HepG2 (cell line): Measurements from ENCODE around the gene AMN.

Experiments
- ASH2L ChIP-seq: fragments of 300-600, 200-600 bp; sonication (generic); IDR thresholded peaks from 2 replicates; pipeline ENCODE4 v1.7.0; 2017; ENCODE audit warnings: low read depth, mild to moderate bottlenecking, moderate library complexity, mixed read lengths, low read length; ENCODE audit not compliant: insufficient read length
- BRF2 ChIP-seq: sonication (generic); formaldehyde crosslinking; IDR thresholded peaks from 2 replicates; pipeline ENCODE4 v1.8.1; 2022; ENCODE audit warnings: mild to moderate bottlenecking, missing genetic modification reagents
- CHCHD3 ChIP-seq: sonication (generic); formaldehyde crosslinking; IDR thresholded peaks from 2 replicates; pipeline ENCODE4 v1.8.0; 2022; ENCODE audit warnings: mild to moderate bottlenecking, missing genetic modification reagents, moderate library complexity
- CTCF ChIP-seq: sonication (generic); formaldehyde crosslinking; IDR thresholded peaks from 2 replicates; pipeline ENCODE4 v1.5.0; 2020; ENCODE audit warnings: mild to moderate bottlenecking, missing genetic modification reagents, moderate library complexity
- FOSL1 ChIP-seq: sonication (generic); formaldehyde crosslinking; IDR thresholded peaks from 2 replicates; pipeline ENCODE4 v1.9.0; 2021; ENCODE audit warnings: missing genetic modification reagents, borderline replicate concordance
- HNF4G ChIP-seq, 2 experiments: sonication (generic) in 1 of 2; formaldehyde crosslinking in 1 of 2; IDR thresholded peaks; 2 replicates each; pipeline versions ENCODE4 v1.4.0 to v1.6.1; 2011 to 2020; ENCODE audit warnings: borderline replicate concordance in 2 of 2, low read depth in 2 of 2, mild to moderate bottlenecking in 2 of 2, low read length in 1 of 2, missing genetic modification reagents in 1 of 2, moderate library complexity in 1 of 2
- IRF2 ChIP-seq: IDR thresholded peaks from 2 replicates; pipeline ENCODE4 v1.6.1; 2018; ENCODE audit warnings: missing genetic modification reagents, missing compliant biosample characterization
- RORA ChIP-seq: sonication (generic); formaldehyde crosslinking; IDR thresholded peaks from 2 replicates; pipeline ENCODE4 v1.5.0; 2020; ENCODE audit warnings: mild to moderate bottlenecking, missing genetic modification reagents, moderate library complexity
- RXRA ChIP-seq: sonication (generic); formaldehyde crosslinking; IDR thresholded peaks from 2 replicates; pipeline ENCODE4 v1.5.1; 2020; ENCODE audit warnings: missing genetic modification reagents
- ZNF468 ChIP-seq: sonication (generic); formaldehyde crosslinking; IDR thresholded peaks from 2 replicates; pipeline ENCODE4 v1.8.0; 2022; ENCODE audit warnings: mild to moderate bottlenecking, moderate library complexity, missing genetic modification reagents

DNA sequence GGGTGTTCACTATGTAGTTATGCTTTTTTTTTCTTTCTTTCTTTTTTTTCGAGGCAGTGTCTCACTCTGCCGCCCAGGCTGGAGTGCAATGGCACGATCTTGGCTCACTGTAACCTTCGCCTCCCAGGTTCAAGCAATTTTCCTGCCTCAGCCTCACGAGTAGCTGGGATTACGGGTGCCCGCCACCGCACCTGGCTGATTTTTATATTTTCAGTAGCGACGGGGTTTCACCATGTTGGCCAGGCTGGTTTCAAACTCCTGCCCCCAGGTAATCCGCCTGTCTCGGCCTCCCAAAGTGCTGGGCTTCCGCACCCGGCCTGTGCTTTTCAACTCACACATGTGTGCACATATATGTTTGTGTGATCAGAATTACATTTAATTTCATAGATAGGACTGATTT, 38.9 kb upstream of the AMN start:
- no peak for TF ChIP-seq IRF2 (CRISPR knock-in tag)
- no peak for TF ChIP-seq HNF4G (IDR thresholded peaks at IDR 0.05; ENCODE audit: borderline replicate concordance, low read depth, low read length)
- TF ChIP-seq HNF4G (CRISPR knock-in tag; IDR thresholded peaks at IDR 0.05; ENCODE audit: borderline replicate concordance, low read depth) = no peak
- no peak for TF ChIP-seq CTCF
- no peak for TF ChIP-seq ZNF468 (CRISPR knock-in tag)
- TF ChIP-seq BRF2 (CRISPR knock-in tag) = no peak
- TF ChIP-seq RORA = no peak
- no peak for TF ChIP-seq FOSL1 (CRISPR knock-in tag)
- no peak for TF ChIP-seq CHCHD3 (CRISPR knock-in tag)
- no peak for TF ChIP-seq ASH2L
- no peak for TF ChIP-seq RXRA (CRISPR knock-in tag)
